Natural killer cell treated with Interleukin-12 subunit alpha and Interleukin-12 subunit beta and Interleukin-15 and Interleukin-18, amount 100 ng/mL, for 72 hours (primary cell): Measurements from ENCODE around the gene GLI1. TPM values are rescaled to one million over a fixed set of nuclear protein-coding genes. Genes with fewer than 3 reads are reported as not detected.
"Not testable (repeated sequence)": the region's sequence is repeated elsewhere in the genome, so short reads cannot be mapped to it uniquely, and the experiment has no call there.

Experiments
- ATAC-seq, 2 donors: fragments of 150-1000 bp; cut with Tn5 transposase in 1 of 2; sonication (Bioruptor Pico), chemical (Tn5 transposase) in 1 of 2; 2 replicates each; pipeline ENCODE4 v1.10.0; 2021
- DNase-seq: peaks from one replicate; pipeline ENCODE4 v3.0.0; 2022; ENCODE audit warnings: low spot score
- H3K27ac Mint-ChIP-seq, 2 donors: 1 replicate in 1 of 2; 2 replicates in 1 of 2; pipeline ENCODE4 v1.8.0; 2022; ENCODE audit warnings: mixed read lengths in 2 of 2, mild to moderate bottlenecking in 1 of 2, moderate library complexity in 1 of 2
- H3K27me3 Mint-ChIP-seq, 2 donors: 1 replicate in 1 of 2; 2 replicates in 1 of 2; pipeline ENCODE4 v1.8.0; 2022; ENCODE audit warnings: mixed read lengths in 2 of 2
- H3K36me3 Mint-ChIP-seq: one replicate; pipeline ENCODE4 v1.8.0; 2022; ENCODE audit warnings: mixed read lengths
- H3K4me1 Mint-ChIP-seq, 2 donors: 1 replicate in 1 of 2; 2 replicates in 1 of 2; pipeline ENCODE4 v1.8.0; 2022; ENCODE audit warnings: low read depth in 2 of 2, mixed read lengths in 2 of 2, mild to moderate bottlenecking in 1 of 2
- H3K4me3 Mint-ChIP-seq: one replicate; pipeline ENCODE4 v1.8.0; 2022; ENCODE audit warnings: mixed read lengths
- H3K9me3 Mint-ChIP-seq: 2 replicates; pipeline ENCODE4 v1.8.0; 2022; ENCODE audit warnings: mixed read lengths
- total RNA-seq, 2 donors: library from RNA; stranded (reverse); gene quantifications; one replicate each; pipeline ENCODE4 v1.2.3, GENCODE V29; 2022

Gene GLI1
- total RNA-seq, 2 donors from 2014 or later: 0.61 to 1.0 TPM

DNA sequence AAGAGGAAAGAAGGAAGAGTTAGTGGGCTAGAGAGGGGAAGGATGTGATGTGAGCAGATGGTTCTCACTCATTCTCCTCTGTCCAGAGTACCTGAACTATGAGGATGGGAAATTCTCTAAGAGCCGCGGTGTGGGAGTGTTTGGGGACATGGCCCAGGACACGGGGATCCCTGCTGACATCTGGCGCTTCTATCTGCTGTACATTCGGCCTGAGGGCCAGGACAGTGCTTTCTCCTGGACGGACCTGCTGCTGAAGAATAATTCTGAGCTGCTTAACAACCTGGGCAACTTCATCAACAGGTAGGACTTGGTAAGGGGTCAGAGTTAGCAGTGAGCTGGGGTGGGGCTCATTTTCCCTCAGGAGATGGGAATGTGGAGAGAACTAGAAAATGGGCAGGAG lies 53.1 kb downstream of the GLI1 start:
- no peak for ATAC-seq
- H3K27ac Mint-ChIP-seq: peak overlapping the region; percentile 7 to 70
- peaks cover 46% of the 10 kb centered on the region for H3K36me3 Mint-ChIP-seq

DNA sequence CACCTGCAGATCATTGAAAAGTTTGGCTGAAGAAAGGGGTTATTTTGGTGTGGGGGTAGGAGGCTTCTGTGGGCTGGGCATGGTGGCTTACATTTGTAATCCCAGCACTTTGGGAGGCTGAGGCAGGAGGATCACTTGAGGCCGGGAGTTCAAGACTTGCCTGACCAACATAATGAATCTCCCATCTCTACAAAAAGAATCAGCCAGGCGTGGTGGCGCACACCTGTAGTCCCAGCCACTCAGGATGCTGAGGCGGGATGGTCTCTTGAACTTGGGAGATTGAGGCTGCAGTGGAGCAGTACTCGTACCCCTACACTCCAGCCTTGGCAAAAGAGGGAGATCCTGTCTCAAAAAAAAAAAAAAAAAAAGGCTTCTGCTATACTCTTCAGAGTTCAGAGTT lies 53.7 kb downstream of the GLI1 start:
- H3K27me3 Mint-ChIP-seq: no peaks in the 10 kb centered on the region
- H3K9me3 Mint-ChIP-seq: no peaks in the 10 kb centered on the region
- H3K4me1 Mint-ChIP-seq: peaks cover 15 to 33% of the 10 kb centered on the region in 2 donors
- DNase-seq: no peak
- peak overlapping the region in 1 of 2 donors; percentile 70 for H3K27ac Mint-ChIP-seq
- H3K4me3 Mint-ChIP-seq: no peak overlapping the region
- H3K36me3 Mint-ChIP-seq: peaks cover 46% of the 10 kb centered on the region
- ATAC-seq: no peak

More for the DNA sequence above, 53.1 kb downstream of the GLI1 start:
- Mint-ChIP-seq H3K27me3 (no peaks in the 10 kb centered on the region), H3K9me3 (no peaks in the 10 kb centered on the region), H3K4me1 (peaks cover 9 to 29% of the 10 kb centered on the region in 2 donors), H3K4me3 (no peak overlapping the region)
- no peak for DNase-seq

DNA sequence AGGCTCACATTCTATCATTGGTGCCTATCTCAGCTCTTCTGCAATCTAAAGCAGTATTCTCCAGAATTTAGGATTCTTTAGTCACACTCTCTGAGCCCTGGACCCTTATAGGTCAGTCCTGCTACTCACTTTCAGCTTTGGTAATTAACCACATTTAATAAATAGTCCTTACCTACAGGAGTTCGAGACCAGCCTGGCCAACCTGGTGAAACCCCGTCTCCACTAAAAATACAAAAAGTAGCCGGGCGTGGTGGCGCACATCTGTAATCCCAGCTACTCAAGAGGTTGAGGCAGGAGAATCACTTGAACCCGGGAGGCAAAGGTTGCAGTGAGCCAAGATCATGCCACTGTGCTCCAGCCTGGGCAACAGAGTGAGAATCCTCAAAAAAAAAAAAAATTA lies 54.1 kb downstream of the GLI1 start:
- not testable (repeated sequence) for H3K27me3 Mint-ChIP-seq, DNase-seq, H3K9me3 Mint-ChIP-seq, H3K4me3 Mint-ChIP-seq, ATAC-seq
- H3K27ac Mint-ChIP-seq: peak overlapping the region in 1 of 2 donors; percentile 70
- H3K4me1 Mint-ChIP-seq: peaks cover 19 to 37% of the 10 kb centered on the region in 2 donors
- peaks cover 48% of the 10 kb centered on the region for H3K36me3 Mint-ChIP-seq

DNA sequence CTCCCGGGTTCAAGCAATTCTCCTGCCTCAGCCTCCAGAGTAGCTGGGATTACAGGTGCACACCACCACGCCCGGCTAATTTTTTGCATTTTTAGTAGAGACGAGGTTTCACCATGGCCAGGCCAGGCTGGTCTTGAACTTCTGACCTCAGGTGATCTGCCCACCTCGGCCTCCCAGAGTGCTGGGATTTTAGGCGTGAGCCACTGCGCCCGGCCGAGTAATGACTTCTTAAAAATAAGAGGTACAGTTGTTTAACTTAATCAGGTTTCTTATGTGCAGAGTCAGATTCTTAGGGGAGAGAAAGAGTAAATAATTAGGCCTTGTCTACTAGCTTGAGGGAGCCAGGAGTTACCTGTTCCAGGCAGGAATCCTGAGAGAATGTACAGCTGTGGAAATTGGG lies 54.7 kb downstream of the GLI1 start:
- Mint-ChIP-seq H3K36me3 (peaks cover 54% of the 10 kb centered on the region), H3K27ac (peak overlapping the region in 1 of 2 donors; percentile 57), H3K4me1 (peaks cover 25 to 42% of the 10 kb centered on the region in 2 donors)
- not testable (repeated sequence) for H3K27me3 Mint-ChIP-seq, H3K4me3 Mint-ChIP-seq, DNase-seq, ATAC-seq, H3K9me3 Mint-ChIP-seq

DNA sequence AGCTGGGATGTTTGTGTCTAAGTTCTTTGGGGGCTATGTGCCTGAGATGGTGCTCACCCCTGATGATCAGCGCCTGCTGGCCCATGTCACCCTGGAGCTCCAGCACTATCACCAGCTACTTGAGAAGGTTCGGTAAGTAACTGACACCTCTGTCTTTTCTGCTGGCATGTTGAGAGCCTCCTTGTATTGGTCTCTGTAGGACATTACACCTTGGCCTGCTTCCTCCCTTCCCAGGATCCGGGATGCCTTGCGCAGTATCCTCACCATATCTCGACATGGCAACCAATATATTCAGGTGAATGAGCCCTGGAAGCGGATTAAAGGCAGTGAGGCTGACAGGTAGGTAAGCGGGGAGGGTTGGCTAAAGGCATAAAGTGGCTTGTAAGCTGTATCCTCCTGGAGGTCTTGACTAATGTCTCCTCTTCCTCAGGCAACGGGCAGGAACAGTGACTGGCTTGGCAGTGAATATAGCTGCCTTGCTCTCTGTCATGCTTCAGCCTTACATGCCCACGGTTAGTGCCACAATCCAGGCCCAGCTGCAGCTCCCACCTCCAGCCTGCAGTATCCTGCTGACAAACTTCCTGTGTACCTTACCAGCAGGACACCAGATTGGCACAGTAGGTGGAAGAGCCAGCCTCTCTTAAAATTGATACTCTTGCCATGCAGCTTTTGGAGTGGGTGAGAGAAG lies 55.3 kb downstream of the GLI1 start:
- H3K27ac Mint-ChIP-seq: peak overlapping the region; percentile 31 to 57
- peaks cover 28 to 46% of the 10 kb centered on the region in 2 donors for H3K4me1 Mint-ChIP-seq

DNA sequence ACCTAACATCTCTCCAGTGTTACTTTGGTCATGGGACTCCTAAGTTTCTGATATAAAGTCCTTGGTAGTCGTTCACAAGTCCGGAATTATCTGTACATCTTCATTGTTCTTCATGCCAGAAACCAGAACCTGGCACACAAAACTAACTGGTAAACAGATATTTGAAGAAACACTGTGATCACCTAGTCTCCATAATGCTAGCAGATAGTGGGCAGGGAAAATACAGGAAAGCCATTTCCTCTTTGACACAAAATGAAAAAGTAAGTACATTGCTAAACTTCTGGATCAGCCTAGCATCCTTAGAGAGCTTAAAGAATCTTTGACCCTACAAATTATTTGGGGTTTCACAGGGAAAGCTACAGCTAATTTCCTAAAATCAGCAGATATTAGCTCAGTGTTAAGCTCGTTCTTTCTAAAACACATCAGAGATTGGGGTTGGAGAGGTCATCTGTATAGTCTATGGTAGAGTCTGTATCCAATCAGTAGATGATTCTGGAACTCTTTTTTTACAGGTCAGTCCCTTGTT lies 55.9 kb downstream of the GLI1 start:
- H3K4me3 Mint-ChIP-seq: no peak overlapping the region
- H3K9me3 Mint-ChIP-seq: no peaks in the 10 kb centered on the region
- peak overlapping the region; percentile 31 to 47 for H3K27ac Mint-ChIP-seq
- DNase-seq (no peak), ATAC-seq (no peak)
- H3K36me3 Mint-ChIP-seq: peaks cover 50% of the 10 kb centered on the region
- no peaks in the 10 kb centered on the region for H3K27me3 Mint-ChIP-seq
- H3K4me1 Mint-ChIP-seq: peaks cover 28 to 50% of the 10 kb centered on the region in 2 donors

More for the DNA sequence above, 55.3 kb downstream of the GLI1 start:
- H3K36me3 Mint-ChIP-seq: peaks cover 50% of the 10 kb centered on the region
- no peaks in the 10 kb centered on the region for H3K27me3 Mint-ChIP-seq
- H3K4me3 Mint-ChIP-seq: no peak overlapping the region
- no peak for DNase-seq
- ATAC-seq: no peak
- H3K9me3 Mint-ChIP-seq: no peaks in the 10 kb centered on the region

DNA sequence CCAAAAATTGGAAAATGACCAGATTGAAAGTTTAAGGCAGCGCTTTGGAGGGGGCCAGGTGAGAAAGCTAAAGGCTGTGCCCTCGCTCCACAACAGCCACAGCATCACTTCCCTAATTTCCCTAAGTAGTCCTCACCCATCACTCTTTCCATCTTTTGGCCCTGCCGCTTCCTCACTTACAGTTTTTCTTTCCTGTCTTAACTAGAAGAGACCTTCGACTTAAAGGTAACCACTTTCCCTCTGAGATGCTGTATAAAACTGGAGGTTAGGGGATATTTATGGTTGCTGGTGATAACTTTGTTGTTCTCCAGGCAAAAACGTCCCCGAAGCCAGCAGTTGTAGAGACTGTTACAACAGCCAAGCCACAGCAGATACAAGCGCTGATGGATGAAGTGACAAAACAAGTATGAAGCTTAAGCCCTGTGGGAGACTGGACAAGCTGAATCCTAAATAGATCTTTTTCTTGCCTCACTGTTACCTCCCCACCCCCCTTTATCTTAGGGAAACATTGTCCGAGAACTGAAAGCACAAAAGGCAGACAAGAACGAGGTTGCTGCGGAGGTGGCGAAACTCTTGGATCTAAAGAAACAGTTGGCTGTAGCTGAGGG lies 56.5 kb downstream of the GLI1 start:
- Mint-ChIP-seq H3K36me3 (peaks cover 50% of the 10 kb centered on the region), H3K4me3 (no peak overlapping the region), H3K4me1 (peaks cover 28 to 54% of the 10 kb centered on the region in 2 donors)

DNA sequence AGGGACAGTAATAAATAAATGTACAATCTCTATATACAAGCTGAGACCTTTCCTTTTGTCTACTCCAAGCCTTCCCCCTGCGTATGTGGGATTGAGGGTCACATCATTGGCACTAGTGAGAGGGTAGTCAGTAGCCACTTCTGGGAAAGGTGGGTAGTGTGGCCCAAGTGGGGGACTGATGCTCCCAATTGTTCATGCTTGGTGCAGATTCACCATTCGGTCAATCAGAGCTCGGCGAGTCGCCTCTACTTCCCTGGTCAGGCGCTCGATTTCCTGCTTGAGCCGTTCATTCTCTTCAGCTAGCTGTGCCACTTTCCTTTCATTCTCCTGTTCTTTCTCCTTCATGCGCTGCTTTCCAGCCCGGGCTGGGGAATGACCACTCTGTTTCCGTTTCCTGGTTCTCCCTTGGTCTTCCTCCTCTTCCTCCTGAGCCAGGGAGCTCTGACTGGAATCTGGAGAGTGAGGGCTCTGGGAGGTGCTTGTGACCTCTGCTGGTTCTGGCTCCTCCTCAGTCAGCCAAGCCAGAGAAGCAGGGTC lies 57.1 kb downstream of the GLI1 start:
- Mint-ChIP-seq H3K27me3 (no peaks in the 10 kb centered on the region), H3K36me3 (peaks cover 48% of the 10 kb centered on the region), H3K27ac (peak overlapping the region; percentile 98 to 100), H3K4me1 (peaks cover 33 to 57% of the 10 kb centered on the region in 2 donors), H3K9me3 (no peaks in the 10 kb centered on the region), H3K4me3 (no peak overlapping the region)
- no peak for ATAC-seq
- no peak for DNase-seq

More for the DNA sequence above, 56.5 kb downstream of the GLI1 start:
- no peaks in the 10 kb centered on the region for H3K27me3 Mint-ChIP-seq
- ATAC-seq (no peak), DNase-seq (no peak)
- peak overlapping the region in 1 of 2 donors; percentile 47 for H3K27ac Mint-ChIP-seq
- H3K9me3 Mint-ChIP-seq: no peaks in the 10 kb centered on the region

DNA sequence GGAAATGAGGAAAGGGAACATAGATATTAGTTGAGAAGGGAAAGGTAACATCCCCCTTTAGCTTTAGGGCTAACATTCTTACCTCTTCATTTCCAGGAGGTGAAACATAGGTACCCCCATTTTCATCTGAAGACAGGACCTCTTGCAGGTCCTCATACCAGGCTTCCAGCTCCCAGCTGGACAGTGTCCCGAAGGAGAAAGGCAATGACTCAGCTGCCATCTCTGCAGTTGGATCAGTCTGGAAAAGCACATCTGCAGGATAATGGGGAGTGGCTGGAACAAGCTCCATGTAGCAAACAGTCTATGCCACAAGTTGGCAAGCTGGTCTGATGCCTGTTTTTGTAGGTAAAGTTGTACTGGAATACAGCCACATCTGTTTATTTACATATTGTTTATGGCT lies 57.6 kb downstream of the GLI1 start:
- H3K36me3 Mint-ChIP-seq: peaks cover 43% of the 10 kb centered on the region
- H3K27me3 Mint-ChIP-seq: no peaks in the 10 kb centered on the region
- no peak for DNase-seq
- peaks cover 38 to 58% of the 10 kb centered on the region in 2 donors for H3K4me1 Mint-ChIP-seq
- peak overlapping the region; percentile 48 for H3K4me3 Mint-ChIP-seq
- ATAC-seq: no peak
- H3K27ac Mint-ChIP-seq: peak overlapping the region; percentile 98 to 100
- H3K9me3 Mint-ChIP-seq: no peaks in the 10 kb centered on the region

DNA sequence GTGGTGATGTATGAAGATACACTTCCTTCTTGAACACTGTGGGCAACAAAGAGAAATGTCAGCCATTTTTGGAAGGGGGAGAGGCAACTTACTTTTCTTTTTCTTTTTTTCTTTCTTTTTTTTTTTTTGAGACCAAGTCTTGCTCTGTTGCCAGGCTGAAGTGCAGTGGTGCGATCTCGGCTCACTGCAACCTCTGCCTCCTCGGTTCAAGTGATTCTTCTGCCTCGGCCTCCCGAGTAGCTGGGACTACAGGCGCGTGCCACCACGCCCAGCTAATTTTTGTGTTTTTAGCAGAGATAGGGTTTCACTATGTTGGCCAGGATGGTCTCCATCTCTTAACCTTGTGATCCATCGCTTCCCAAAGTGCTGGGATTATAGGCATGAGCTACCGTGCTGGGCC lies 58.1 kb downstream of the GLI1 start:
- not testable (repeated sequence) for H3K27me3 Mint-ChIP-seq, ATAC-seq, DNase-seq, H3K9me3 Mint-ChIP-seq
- H3K36me3 Mint-ChIP-seq: peaks cover 38% of the 10 kb centered on the region
- peaks cover 39 to 56% of the 10 kb centered on the region in 2 donors for H3K4me1 Mint-ChIP-seq
- peak overlapping the region; percentile 48 for H3K4me3 Mint-ChIP-seq
- H3K27ac Mint-ChIP-seq: peak overlapping the region; percentile 98 to 100

DNA sequence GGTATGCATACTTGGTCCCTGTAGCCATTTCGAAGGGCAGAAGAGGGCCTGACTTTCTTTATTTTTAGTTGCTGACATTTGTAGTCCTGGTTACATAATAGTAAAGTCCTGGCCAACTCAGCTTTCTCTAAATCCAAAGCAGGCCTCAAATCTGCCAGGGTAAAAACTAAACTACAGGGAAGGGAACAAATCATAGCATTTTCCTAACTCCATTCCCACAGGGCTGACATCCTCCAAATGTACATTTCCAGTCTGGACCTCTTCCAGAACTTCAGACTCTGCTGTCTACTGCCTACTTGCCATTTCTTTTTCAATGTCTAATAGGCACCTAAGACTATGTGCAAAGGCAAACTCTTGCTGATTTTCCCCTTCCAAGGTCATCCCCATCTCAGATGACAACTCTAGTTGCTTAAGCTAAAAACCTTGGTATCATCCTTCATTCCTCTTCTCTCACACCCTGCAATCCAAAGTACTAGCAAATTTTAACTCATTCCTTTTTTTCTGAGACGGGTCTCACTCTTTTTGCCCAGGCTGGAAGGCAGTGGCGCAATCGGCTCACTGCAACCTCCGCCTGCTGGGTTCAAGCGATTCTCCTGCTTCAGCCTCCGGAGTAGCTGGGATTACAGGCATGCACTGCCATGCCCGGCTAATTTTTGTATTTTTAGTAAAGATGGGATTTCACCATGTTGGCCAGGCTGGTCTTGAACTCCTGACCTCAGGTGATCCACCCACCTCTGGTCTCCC lies 58.8 kb downstream of the GLI1 start:
- ATAC-seq: no peak
- Mint-ChIP-seq H3K36me3 (peaks cover 32% of the 10 kb centered on the region), H3K9me3 (no peaks in the 10 kb centered on the region), H3K27ac (peak overlapping the region; percentile 98 to 100), H3K4me3 (peak overlapping the region; percentile 88), H3K4me1 (peaks cover 44 to 53% of the 10 kb centered on the region in 2 donors), H3K27me3 (no peaks in the 10 kb centered on the region)
- no peak for DNase-seq

DNA sequence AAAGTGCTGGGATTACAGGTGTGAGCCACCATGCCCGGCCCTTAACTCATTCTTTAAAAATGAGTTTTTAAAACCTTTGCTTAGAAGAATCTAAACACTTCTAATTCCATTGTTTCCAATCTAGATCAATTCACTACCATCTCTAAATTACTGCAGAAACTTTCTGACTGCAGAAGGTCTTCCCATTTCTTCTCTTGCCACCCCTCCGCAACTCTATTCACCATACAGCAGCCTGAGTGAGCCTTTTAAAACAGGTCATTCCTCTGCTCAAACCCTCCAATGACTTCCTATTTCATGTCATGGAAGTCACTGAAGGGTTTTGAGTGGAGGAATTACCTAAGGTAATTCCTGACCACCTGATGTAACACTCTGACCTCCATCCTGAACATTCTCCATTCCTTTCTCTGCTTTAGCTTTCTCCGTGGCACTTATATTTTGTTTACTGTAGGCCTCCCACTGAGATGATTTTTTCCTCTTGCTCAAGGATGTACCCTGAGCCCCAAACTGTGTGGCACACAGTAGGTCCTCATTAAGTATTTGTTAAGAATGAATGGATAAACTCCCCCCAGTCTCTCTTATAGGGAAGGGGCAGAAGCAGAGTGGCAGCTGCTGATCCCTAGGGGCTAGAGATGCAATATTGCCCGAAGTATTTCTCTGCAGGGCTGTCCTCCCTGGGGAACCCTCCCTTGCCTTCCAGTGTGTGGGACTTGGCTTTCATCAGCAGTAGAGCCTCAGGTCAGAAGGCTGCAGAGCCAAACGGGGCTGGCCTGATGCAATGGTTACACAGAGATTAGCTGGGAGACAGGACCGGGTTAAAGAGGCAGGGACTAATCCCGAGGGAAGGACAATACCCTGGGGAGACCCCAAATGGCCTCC lies 59.6 kb downstream of the GLI1 start:
- H3K4me1 Mint-ChIP-seq: peaks cover 50 to 61% of the 10 kb centered on the region in 2 donors

DNA sequence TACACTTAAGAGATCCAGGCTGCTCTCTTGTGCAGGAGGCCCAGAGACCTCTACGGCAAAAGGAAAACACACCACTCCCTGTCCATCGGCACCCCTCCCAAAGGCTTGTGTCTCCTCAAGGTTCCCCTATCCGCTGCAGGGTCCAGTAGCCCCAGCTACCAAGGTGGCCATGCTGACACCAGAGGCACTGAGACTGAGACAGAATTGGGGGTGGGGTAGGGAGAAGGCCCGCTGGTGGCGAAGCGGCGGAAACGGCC lies 60.1 kb downstream of the GLI1 start:
- Mint-ChIP-seq H3K4me1 (peaks cover 56 to 67% of the 10 kb centered on the region in 2 donors), H3K9me3 (no peaks in the 10 kb centered on the region), H3K4me3 (peak overlapping the region; percentile 88), H3K36me3 (peaks cover 36% of the 10 kb centered on the region), H3K27me3 (no peaks in the 10 kb centered on the region), H3K27ac (peak overlapping the region; percentile 98 to 100)
- DNase-seq (no peak), ATAC-seq (peak; percentile 1 to 17)

More for the DNA sequence above, 59.6 kb downstream of the GLI1 start:
- Mint-ChIP-seq H3K36me3 (peaks cover 32% of the 10 kb centered on the region), H3K27me3 (no peaks in the 10 kb centered on the region), H3K4me3 (peak overlapping the region; percentile 88), H3K27ac (peak overlapping the region; percentile 98 to 100), H3K9me3 (no peaks in the 10 kb centered on the region)
- ATAC-seq (no peak), DNase-seq (no peak)
